Stimulated activated CD8-positive, alpha-beta memory T cell treated with anti-CD3 and anti-CD28 coated beads, Interleukin-15, amount 100 ng/mL, for 48 hours (primary cell): ENCODE results near the gene PUM1.

ENCODE experiments used
- DNase-seq, 2 donors: peaks; one replicate each; pipeline ENCODE4 v3.0.0-alpha.2; 2020; ENCODE audit warnings: low read depth in 2 of 2

The PUM1 gene

DNA sequence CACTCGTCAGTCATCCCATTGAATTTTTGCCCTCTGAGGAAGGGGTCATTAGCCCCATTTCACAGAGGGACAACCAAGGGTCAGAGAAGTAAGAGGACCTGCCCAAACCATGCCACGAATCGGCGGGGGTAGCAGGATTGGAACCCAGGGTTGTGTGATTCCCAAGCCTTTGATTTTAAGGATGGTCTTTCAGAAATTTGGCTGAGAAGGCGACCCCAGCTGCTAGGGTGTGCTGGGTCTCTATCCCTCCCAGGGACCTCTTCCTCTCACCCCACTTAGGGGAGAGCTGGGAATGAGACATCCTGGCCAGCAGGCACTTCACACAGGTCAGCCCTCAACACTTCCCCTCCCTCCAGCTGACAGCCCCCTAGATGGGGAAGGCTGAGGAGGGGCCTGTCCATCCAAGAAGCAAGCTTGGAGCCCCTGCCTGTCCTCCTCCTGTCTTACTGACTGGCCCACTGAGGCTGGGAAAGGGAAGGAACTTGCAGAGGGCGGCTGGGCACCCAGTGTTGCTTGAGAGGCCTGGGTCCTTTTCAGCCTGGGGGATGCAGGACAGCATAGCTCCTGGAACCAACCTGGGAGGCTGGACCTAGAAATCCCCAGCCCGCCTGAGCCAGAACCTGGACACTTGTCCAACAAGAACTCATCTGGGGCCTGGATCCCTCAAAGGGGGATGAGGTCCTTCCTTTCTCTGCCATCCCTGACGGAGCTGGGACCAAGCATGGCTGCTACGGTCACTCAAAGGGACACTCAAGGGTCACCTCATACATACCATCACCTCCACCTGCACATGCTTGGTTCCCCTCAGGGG, 158.7 kb downstream of the PUM1 start:
- no peak for DNase-seq

DNA sequence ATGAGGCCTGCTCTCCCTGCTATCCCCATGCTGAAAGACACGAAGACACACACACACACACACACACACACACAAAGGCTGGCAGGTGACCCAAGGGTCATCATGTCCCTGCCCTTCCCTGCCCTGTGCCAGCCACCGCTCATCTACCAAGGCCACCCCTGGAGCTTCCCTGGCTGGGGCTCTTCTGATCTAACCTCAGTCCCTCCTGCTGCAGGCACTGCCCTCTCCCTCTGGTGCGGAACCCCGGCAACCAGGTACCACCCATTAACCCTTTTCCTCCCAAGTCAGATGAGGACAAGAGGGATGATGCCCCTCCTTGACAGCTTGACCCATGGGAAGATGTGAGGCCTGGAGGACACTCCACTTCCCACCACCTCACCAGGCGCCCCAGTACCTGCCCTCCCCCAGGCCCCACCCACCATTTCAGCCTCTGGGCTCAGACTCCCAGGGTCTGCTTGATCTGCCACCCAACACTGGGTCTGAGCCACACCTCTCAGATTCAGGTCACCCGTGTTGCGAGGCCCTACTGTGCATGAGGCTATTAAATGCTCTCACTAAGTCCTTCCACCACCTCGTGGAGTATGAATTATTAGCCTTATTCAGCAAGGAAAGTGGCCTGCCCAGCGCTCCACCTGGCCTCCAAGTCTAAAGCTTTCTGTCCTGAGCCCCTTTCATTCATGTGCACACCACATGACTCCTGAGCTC, 159.4 kb downstream of the PUM1 start:
- no peak for DNase-seq

DNA sequence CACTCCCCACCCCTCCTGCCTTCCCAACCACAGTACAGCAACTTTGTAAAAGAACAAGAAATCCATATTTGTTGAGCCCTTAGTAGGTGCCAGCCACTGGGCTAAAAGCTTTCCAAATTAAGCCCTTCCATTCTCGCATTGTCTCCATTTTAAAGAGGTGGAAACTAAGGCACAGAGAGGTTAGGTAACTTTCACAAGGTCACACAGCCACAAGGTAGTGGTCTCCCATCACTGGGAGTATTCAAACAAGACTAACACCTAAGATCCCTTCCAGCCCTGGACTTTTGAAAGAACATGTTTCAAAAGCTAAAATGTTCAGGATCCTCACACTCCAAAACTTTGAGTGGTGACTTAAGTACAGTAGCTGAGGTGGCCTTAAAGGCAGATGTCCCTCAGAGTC, 160.1 kb downstream of the PUM1 start:
- DNase-seq = no peak

DNA sequence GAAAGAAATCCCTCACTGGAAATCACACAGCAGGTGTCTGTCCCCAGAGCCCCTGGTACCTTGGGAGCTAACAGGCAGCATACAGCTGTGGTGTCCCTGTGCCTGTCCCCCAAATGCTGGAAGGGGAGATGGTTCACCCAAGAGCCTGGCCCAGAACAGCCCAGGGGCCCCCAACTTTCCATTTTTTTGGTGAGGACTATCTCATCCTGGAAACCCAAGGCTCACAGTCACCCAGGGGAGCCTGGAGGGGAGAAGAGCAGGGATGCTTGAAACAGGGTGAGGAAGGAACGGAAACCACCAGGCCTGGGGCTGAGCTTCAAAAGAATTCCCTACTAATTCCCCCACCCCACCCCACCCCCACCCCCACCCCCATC, 160.6 kb downstream of the PUM1 start:
- no peak for DNase-seq

DNA sequence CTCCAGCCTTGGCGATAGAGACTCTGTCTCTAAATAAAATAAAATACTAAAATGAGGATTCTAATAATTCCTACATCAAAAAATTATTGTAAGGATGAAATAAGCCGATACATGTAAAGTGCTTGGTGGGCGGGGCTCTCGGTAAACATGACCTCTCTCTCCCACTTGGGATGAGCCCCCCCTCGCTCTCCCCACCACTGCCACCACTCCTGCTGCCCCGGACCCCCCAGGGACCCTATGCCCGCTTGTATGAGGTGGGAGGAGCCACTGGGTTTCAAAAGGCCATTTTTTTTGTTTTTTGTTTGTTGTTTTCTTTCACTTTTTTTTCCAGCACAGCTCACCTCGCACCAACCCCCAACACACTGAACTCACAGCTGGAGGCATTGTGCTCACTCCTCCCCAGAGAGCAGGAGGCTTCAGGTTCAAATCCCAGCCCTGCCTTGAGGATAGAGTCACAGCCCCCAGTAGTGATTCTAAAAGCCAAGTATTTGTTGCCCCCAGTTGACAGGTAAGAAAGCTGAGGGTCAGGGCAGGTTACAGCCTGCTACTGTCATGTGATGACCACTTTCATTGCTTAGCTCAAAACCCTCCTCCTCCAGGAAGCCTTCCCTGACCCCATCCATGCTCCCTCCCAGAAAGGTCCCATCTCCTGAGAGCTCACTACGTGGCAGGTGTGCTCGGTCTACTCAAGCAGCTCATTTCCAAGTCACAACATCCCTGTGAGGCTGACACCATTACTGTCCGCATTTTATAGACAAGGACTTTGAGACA, 161.1 kb downstream of the PUM1 start:
- no peak for DNase-seq

DNA sequence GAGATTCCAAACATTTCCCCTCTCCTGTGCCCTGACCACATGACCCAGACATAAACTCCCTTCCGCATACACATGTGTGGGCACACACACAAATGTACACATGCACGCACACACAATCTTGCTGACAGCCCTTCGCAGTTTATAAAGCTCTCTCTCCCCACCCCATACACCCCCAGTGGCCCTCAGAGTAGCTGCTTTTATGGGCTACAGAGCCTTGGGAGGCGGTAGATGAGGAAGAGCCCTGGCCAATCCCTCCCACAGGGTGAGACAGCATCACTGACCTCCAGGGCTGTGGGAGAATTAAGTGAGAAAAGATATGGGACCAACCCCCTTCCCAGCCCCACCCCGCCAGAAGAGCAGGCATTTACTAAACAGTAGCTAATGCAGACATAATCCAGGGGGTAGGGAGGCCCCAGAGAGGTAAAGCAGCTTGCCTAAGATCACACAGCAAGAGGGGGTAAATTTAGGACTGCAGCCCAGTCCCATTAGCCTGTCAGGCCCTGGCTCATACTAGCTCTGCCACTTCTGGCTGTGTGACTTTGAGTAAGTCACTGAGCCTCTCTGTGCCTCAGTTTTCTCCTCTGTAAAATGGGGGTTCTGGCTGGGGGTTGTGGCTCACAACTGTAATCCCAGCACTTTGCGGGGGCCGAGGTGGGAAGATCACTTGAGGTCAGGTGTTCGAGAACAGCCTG, 162.0 kb downstream of the PUM1 start:
- DNase-seq = no peak

DNA sequence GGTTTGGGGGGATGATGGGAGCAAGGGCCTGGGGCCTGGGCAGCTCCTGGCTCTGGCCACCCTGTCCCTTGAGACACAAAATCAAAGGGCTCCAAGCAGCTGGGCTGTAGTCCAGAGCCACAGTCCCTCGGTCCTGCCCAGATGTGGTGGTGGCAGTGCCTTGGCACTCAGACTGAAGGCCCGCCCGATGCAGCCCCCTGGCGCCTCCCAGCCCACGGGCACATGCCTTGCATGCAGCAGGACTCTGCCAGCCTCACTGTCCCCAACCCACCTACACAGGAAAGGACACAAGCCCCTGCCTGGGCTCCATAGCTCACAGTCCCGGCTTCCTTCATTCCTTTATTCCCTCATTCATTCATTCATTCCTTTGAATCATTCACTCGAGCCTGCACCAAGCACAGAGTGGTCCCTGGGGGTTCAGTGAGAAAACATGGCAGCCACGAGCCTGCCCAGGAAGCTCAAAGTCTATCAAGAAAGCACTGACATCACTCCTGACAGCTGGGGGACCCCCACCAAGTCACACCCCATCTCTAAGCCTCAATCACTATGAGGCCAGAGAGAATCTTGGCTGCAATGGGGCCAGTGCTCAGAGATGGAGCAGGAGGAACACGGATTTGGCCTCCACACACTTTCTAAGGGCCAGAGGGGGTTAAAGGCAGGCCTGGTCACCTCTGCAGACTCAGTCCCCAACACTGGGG, 162.8 kb downstream of the PUM1 start:
- DNase-seq = no peak

DNA sequence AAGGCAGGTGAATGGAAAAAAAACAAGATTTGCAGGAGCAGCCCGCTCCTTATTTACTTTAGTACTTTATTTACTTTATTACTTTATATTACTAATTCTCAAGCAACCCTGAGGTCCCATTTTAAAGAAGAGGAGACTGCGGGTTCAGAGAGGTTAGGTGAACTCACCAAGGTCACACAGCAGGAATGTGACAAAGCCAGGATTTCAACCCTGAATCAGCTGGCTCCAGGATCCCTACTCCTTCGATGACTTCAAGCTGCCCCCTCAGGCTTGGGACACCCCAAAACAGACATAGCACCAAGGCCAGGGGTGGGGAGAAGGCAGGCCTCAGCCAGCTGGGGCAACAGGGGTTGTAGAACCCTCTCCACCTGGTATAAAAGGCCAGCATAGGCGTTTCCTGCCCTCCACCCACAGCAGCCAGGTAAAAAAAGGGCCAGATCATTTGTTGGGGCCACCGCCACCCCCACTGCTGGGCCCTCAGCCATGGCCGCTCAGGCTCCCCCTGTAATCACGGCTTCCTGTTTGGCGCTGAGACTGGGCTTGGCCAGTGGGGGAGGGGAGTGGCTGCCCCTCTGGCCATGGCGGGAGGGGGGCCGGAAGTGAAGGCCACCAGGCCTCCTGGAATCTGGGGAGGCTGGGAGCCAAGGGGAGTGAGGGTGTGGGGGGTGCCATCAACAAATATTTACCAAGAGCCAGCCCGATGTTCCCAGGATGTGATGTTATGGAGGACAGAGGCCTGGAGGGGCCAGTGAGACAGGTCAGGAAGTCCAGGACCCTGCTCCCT, 163.5 kb downstream of the PUM1 start:
- DNase-seq = no peak

DNA sequence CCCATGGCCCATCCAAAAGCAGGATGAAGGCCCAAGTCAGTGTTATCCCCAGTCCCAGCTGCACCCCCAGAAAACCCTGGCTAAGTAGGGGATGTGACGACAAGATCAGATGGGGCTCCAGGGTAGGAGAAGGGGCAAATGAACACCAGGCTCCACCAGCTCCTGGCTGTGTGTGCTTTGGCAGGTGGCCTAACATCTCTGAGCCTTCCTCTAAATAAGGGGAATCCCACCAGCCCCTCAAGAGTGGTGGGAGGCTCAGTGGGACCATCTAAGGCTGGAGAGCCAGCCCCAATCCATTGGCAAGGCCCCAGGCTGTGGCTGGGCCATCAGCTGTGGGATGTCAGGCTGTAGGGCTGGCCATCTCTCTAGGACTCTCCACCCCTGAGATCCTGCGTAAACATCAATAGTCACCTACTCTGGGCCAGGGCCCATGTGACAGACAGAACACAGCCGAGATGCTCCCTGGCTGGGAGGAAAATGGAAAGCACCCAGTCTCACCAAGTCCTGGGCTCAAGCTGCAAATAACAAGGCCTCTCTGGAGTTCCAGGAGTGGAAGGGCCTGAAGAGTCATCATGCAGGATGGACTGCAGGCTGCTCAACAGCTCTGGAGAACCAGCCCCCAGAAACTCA, 164.5 kb downstream of the PUM1 start:
- no peak for DNase-seq

DNA sequence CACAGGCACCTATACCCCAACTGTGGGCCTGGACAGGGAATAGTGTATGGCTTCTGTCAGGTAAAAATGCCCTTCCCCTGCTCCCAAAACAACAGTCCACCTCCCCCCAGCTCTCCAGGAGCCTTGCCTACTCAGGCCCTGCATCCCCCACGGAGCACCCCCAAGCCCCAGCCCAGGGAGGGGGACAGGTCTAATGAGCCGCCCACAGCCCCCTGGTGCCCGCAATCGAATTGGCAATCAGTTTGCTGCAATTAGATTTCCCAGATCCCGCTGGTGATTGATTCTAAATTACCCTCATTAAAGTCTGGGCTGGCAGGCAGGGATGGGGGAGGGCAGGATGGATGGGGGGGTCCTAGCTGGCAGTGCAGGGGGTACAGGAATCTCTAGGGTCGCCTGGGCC, 165.0 kb downstream of the PUM1 start:
- DNase-seq = no peak

DNA sequence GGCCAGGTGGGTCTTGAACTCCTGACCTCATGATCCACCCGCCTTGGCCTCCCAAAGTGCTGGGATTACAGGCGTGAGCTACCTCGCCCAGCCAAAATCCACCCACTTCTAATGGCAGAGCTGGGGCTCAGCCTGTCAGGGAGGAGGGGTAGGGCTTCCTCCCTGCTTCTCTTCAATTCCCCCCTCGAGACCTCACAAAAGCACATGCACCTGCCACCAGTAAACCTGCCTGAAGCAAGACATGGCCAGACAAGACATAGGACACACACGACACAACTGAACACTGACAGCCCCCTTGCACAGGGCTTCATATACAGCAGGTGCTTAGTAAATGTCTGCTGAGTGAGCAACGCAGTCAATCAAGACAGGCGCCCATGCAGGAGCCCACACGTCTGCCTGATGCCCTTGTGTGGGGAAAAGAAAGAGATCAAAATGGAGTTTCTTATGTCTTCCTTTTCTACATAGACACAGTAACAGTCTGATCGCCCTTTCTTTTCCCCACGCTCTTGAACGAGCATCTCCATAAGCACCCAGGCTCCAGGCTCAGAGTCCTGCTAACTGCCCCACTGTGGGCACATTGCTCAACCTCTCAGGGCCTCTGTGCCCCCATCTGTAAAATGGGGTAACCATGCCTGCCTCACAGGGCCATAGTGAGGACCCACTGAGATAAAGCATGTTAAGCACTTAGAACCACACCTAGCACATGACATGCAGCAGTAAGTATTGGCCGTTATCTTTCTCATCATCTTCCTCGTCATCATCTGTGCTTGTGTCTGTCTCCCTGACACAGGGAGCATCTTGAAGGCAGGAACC, 165.7 kb downstream of the PUM1 start:
- no peak for DNase-seq

DNA sequence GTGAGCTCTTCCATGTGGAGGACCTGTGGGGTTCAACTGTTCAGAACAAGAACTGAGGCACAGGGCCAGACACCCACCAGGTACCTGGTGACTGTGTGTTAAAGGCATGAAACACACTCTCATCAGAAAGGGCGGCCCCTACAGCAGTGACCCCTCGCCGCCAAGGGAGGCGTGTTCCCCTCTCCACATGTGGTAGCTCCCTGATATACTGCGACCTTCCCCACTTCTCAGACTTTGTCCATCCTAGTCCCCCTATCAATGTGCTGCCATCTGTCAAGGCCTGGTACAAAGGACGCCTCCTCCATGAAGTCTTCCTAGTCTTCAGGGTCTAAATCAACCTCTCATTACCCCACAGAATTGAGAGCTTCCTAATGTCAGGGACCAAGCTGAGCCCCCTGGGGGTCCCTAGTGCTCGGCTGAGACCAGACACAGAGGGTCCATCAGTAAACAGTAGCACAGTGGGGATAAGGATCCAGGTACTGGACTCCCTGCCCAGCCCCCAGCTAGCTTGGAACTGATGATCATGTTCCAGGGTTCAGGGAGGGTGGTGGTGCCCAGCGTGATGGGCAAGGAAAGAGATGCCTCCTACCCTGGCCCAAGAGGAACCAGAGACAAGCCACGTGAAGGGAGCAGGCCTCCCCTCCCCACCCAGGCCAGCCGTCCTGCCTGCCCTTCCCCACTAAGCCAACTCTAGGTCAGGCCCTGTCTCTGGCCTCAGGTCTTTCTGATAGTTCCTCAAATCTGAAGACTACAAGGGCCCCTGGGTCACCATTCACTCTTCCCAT, 167.3 kb downstream of the PUM1 start:
- no peak for DNase-seq

DNA sequence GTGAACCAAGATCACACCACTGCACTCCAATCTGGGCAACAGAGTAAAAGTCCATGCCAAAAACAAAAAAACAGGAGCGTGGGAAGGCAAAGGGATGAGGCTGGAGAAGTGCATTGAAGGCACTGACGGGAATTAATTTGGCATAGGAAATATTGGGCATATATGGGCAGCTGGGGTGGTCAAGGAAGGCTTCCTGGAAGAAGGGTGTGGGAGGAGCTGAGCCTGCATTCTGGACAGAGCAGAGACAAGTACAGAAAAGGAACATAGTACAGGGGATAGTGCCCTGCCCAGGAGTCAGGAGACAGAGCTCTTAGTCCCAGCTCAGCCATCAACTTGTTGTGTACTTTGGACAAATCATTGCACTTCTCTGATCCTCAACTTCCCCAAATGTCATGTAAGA, 168.6 kb downstream of the PUM1 start:
- no peak for DNase-seq

DNA sequence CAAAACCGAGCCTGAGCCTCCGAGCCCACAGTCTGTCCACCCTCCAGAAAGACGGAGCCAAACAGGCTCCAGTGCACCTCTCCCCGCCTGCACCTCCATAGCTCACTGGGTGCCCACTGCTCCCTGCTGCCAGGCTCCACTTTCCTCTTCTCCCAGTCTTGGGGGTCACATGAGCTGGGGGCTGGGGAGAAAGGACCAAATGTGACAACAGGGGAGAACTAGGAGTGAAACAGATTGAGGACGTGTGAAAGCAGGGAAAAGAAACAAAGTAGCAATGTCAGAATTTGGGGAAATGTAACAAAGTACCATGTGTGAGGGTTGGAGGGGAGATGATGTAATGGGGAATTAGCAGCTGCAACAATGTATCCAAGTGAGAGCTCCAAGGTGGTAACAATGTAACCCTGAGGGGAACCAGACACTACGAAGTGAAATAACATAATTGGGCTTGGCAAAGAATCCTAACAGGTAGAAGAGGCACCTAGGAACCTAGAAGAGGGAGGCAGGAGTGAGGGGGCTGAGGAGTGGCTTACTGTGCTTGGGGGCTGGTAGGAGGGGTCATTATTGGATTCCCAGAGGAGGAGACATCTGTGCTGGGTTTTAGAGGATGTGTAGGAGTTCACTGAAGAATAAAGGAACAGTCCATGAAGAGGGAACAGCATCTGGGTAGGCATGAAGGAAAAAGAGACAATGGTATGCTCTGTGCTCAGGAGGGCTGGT, 169.4 kb downstream of the PUM1 start:
- no peak for DNase-seq

DNA sequence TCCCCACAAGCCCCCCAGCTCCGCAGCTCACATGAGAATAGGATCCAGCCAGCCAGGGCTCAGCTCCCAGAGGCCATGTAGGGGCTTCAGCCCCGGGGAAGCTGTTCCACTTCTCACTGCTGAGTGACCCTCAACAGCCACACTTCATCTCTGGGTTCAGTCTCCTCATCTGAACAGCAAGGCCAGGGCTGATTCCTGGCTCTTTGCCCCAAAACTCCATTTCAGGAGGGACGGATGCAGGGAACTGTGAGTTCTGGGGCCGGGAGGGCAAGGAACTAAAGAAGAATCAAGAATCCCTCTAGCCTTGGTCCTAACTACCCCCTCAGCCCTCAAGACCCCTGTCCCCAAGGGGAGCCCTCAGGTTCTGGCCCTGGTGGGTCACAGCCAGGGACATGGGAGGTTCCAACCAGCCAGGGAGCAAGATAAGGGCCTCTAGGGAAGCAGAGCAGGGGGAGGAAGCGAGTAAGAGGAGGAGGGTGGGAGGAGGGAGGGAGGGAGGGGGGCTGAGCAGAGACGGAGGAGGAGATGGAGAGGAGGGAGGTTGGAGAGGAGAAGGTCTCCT, 170.1 kb downstream of the PUM1 start:
- no peak for DNase-seq

DNA sequence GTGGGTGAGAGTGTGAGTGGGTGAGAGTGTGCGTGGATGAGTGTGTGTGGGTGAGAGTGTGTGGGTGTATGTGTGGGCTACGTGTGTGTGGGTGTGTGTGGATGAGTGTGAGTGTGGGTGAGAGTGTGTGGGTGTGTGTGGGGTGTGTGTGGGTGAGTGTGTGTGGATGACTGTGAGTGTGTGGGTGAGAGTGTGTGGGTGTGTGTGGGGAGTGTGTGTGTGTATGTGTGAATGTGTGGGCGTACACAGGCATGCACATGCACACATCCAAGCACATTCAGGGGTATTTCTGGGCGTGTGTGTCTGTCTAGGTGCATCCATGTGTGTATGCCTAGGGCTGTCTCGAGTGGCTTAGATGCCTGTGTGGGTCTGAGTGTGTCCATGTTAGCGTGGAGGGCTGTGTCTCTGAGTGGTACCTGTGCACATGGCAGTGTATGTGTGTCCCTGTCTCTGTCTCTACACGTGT, 171.0 kb downstream of the PUM1 start:
- no peak for DNase-seq

DNA sequence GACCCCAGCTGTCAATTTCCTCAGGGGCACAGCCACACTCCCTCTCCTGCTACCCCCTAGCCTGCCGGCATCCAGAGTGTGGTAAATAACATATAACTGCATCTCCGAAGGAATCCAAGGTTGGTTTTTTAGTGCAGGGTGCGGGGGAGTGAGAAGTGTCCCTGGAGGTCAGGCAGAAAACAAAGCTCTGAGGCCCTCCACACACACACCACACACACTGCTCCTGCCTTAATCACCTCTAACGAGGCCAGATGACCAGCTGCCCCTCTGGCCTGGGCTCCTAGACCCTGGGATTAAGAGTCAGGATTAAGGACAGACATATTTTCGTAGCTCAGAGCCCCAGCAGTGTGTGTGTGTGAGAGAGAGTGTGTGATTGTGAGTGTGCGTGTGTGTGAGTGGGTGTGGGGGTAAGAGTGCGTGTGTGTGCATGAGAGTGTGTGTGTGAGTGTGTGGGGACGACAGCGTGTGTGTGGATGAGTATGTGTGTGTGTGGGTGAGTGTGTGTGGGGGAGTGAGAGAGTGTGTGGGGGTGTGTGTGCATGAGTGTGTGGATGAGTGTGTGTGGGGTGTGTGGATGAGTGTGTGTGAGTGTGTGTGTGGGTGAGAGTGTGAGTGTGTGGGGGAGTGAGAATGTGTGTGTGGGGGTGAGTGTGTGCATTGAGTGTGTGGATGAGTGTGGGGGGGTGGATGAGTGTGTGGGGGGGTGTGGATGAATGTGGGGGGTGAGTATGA, 171.6 kb downstream of the PUM1 start:
- no peak for DNase-seq
